HepG2 (cell line): Measurements from ENCODE around the gene PGA5. TPM values are rescaled to one million over a fixed set of nuclear protein-coding genes. Genes with fewer than 3 reads are reported as not detected.
"Not testable (repeated sequence)": the region's sequence is repeated elsewhere in the genome, so short reads cannot be mapped to it uniquely, and the experiment has no call there.

Experiments
- ATAC-seq: fragments of 200-7000 bp; cut with Tn5 transposase; 3 replicates; pipeline ENCODE4 v1.9.1; 2020; ENCODE audit warnings: mild to moderate bottlenecking, moderate library complexity
- BruUV-seq: library from RNA; stranded (reverse); fragments of 400-500 nt; replicated peaks from 2 replicates; lab custom pipeline; 2021; lab: Mats Ljungman, UMichigan
- CTCF ChIA-PET: fragments of 300-600 bp; formaldehyde crosslinking; extraction: SDS; loops from one replicate; lab custom pipeline; 2021; ENCODE audit warnings: low total read pairs, inconsistent platforms, low intra/inter-chr PET ratio; lab: Yijun Ruan, JAX
- POLR2A ChIA-PET: fragments of 350-600 bp; sonication (Branson Sonifier 250); formaldehyde crosslinking; loops from one replicate; lab custom pipeline; 2020; ENCODE audit warnings: antibody characterized with exemption, inconsistent platforms; lab: Yijun Ruan, JAX
- DNase-seq: peaks from one replicate; pipeline ENCODE4 v3.0.0-alpha.2; 2015; ENCODE audit warnings: low spot score
- FAIRE-seq: peaks from 3 replicates; lab custom pipeline; 2011; peaks lifted over from hg19 to GRCh38; lab: Jason Lieb, UNC
- H2AFZ ChIP-seq: one replicate; pipeline ENCODE4 v1.6.1; 2011; ENCODE audit warnings: low read length, inconsistent platforms
- H3K27ac ChIP-seq: fragments of 300-600 bp; 3 replicates; pipeline ENCODE4 v1.8.0; 2011; ENCODE audit warnings: mixed run types, mild to moderate bottlenecking, mixed read lengths, low read length, inconsistent platforms; ENCODE audit not compliant: insufficient read depth; ENCODE audit errors: extremely low read length
- H3K27me3 ChIP-seq, 2 experiments: fragments of 200-600 bp in 1 of 2; 2 replicates in 1 of 2; 3 replicates in 1 of 2; pipeline versions ENCODE4 v1.6.0 to v1.8.0; 2011; ENCODE audit warnings: low read length in 2 of 2, mild to moderate bottlenecking in 2 of 2, moderate library complexity in 2 of 2, inconsistent platforms in 1 of 2; ENCODE audit not compliant: insufficient read depth in 2 of 2, control insufficient read depth in 1 of 2
- H3K36me3 ChIP-seq, 2 experiments: fragments of 200-600 bp in 1 of 2; replicated peaks in 1 of 2; 2 replicates in 1 of 2; 3 replicates in 1 of 2; pipeline versions ENCODE4 v1.5.1 to v1.8.0; 2011; ENCODE audit warnings: low read length in 2 of 2, inconsistent platforms in 1 of 2; ENCODE audit not compliant: insufficient read depth in 2 of 2, control insufficient read depth in 1 of 2
- H3K4me1 ChIP-seq: 2 replicates; pipeline ENCODE4 v1.5.1; 2012; ENCODE audit warnings: low read length, inconsistent platforms; ENCODE audit not compliant: insufficient read depth
- H3K4me2 ChIP-seq: 2 replicates; pipeline ENCODE4 v1.6.0; 2011; ENCODE audit warnings: low read depth, low read length, inconsistent platforms
- H3K4me3 ChIP-seq, 3 experiments: fragments of 200-600 bp in 1 of 3; sonication (generic), shearing (Covaris generic) in 1 of 3; replicated peaks in 1 of 3; 2 replicates each; pipeline ENCODE4 v1.5.1; 2011 to 2016; ENCODE audit warnings: low read length in 3 of 3, inconsistent platforms in 2 of 3, low read depth in 2 of 3, mild to moderate bottlenecking in 2 of 3, control low read depth in 1 of 3, mixed read lengths in 1 of 3; ENCODE audit not compliant: insufficient read depth in 1 of 3
- H3K79me2 ChIP-seq: one replicate; pipeline ENCODE4 v1.6.1; 2011; ENCODE audit warnings: low read length, inconsistent platforms; ENCODE audit not compliant: insufficient read depth
- H3K9ac ChIP-seq: 2 replicates; pipeline ENCODE4 v1.6.0; 2011; ENCODE audit warnings: mild to moderate bottlenecking, low read depth, low read length, inconsistent platforms; ENCODE audit not compliant: insufficient read depth
- H3K9me3 ChIP-seq: 2 replicates; pipeline ENCODE4 v1.5.1; 2012; ENCODE audit warnings: mild to moderate bottlenecking, low read length
- H4K20me1 ChIP-seq: 2 replicates; pipeline ENCODE4 v1.6.0; 2011; ENCODE audit warnings: inconsistent platforms, mild to moderate bottlenecking, low read length, moderate library complexity; ENCODE audit not compliant: insufficient read depth
- WGBS: methylation state at CpG from one replicate; pipeline ENCODE4 v1.1.6; 2017; ENCODE audit warnings: low lambda C conversion rate; 5-methylcytosine and 5-hydroxymethylcytosine counted together
- in situ Hi-C: cut with HindIII; loops from 2 replicates; pipeline ENCODE4 v1.10.0; 2017; ENCODE audit warnings: low pct_unique_long_range_greater_than_20kb; ENCODE audit not compliant: extremely low pct_ligation_motif_present
- intact Hi-C: fragments of 100-400 bp; cut with micrococcal nuclease; formaldehyde crosslinking; loops from one replicate; pipeline ENCODE4 v1.10.0; 2022; ENCODE audit not compliant: unreplicated experiment
- polyA plus RNA-seq, 8 experiments: library from polyadenylated mRNA; depleted of rRNA in 3 of 8; stranded (reverse) in 7 of 8; unstranded in 1 of 8; fragments of >200 nt; fragmentation: Illumina TruSeq in 4 of 8; extraction: Trizol in 4 of 8; gene quantifications; 2 replicates each; pipeline versions ENCODE4 v1.2.1 to v1.2.3, GENCODE V29; 2011 to 2016; ENCODE audit warnings: low read depth in 4 of 8, missing spikeins in 1 of 8, mixed read lengths in 1 of 8; ENCODE audit not compliant: insufficient read depth in 1 of 8
- total RNA-seq, 5 experiments: library from RNA; depleted of rRNA; stranded (reverse); fragments of >200 nt; fragmentation: Illumina TruSeq; extraction: Trizol; gene quantifications; 2 replicates each; pipeline ENCODE4 v1.2.3, GENCODE V29; 2016; ENCODE audit warnings: low read depth in 1 of 5

Gene PGA5
- total and polyA plus RNA-seq, 2 of the 13 experiments (the other 11 are each of a cell fraction or from before 2014, with no cell fraction given), result not detected

- H3K4me2 ChIP-seq, H3K27me3 ChIP-seq, H3K27ac ChIP-seq, H3K4me1 ChIP-seq, DNase-seq, FAIRE-seq, in situ Hi-C loops, H3K9me3 ChIP-seq, CTCF ChIA-PET, POLR2A ChIA-PET, H4K20me1 ChIP-seq, intact Hi-C loops, BruUV-seq, H3K9ac ChIP-seq, ATAC-seq, H3K79me2 ChIP-seq, H3K36me3 ChIP-seq, H3K4me3 ChIP-seq, H2AFZ ChIP-seq: not testable (repeated sequence)
- 98% methylated on average over 8 of the region's 8 CpGs for WGBS
These were observed 8.2 kb downstream of the PGA5 start for GRCh38 chr11:61249201-61249600.

- H3K9ac ChIP-seq, H3K9me3 ChIP-seq, BruUV-seq, H3K4me1 ChIP-seq, FAIRE-seq, H3K79me2 ChIP-seq, H3K4me3 ChIP-seq, in situ Hi-C loops, H3K27me3 ChIP-seq, POLR2A ChIA-PET, H4K20me1 ChIP-seq, DNase-seq, H3K4me2 ChIP-seq, H3K36me3 ChIP-seq, ATAC-seq, H2AFZ ChIP-seq, CTCF ChIA-PET, H3K27ac ChIP-seq: not testable (repeated sequence)
- 96% methylated on average over 16 of the region's 20 CpGs for WGBS
- intact Hi-C loops, result loop anchor here (10.0 kb wide), 2 partner anchors 84 to 134 kb away; partner anchors contain the start of genes DDB1 and TKFC
These were observed 10.1 kb downstream of the PGA5 start for GRCh38 chr11:61250796-61251765.

GRCh38 chr11:61252332-61252731, 11.4 kb downstream of the PGA5 start:
- CTCF ChIA-PET, H3K79me2 ChIP-seq, H2AFZ ChIP-seq, H3K4me2 ChIP-seq, BruUV-seq, H3K4me1 ChIP-seq, FAIRE-seq, H3K27me3 ChIP-seq, POLR2A ChIA-PET, DNase-seq, H3K4me3 ChIP-seq, in situ Hi-C loops, H3K9ac ChIP-seq, H3K36me3 ChIP-seq, H3K9me3 ChIP-seq, ATAC-seq, H4K20me1 ChIP-seq, H3K27ac ChIP-seq: not testable (repeated sequence)
- WGBS, result no CpG with 5 or more reads among the region's 1 CpG
- intact Hi-C loops, result loop anchor here (10.0 kb wide), 2 partner anchors 82 to 132 kb away; partner anchors contain the start of genes DDB1 and TKFC
